Hepatocyte (in vitro differentiated cells): Measurements from ENCODE around the gene CRISPLD2.

ENCODE experiments used
- EZH2phosphoT487 ChIP-seq: fragments of 200-600 bp; sonication (generic); IDR thresholded peaks from one replicate; pipeline ENCODE4 v1.6.1; 2018; ENCODE audit warnings: antibody characterized with exemption, mild to moderate bottlenecking, low read depth, moderate library complexity; ENCODE audit not compliant: unreplicated experiment, severe bottlenecking
- TF ChIP-seq, protein P1 (sequence below): fragments of 200-600 bp; sonication (generic); IDR thresholded peaks from 2 replicates; pipeline ENCODE4 v1.5.1; 2016; ENCODE audit warnings: antibody characterized with exemption, mild to moderate bottlenecking; ENCODE audit not compliant: poor library complexity

GRCh38 chr16:84878770-84879169, 59.0 kb downstream of the CRISPLD2 start:
- TF ChIP-seq, protein P1, sequence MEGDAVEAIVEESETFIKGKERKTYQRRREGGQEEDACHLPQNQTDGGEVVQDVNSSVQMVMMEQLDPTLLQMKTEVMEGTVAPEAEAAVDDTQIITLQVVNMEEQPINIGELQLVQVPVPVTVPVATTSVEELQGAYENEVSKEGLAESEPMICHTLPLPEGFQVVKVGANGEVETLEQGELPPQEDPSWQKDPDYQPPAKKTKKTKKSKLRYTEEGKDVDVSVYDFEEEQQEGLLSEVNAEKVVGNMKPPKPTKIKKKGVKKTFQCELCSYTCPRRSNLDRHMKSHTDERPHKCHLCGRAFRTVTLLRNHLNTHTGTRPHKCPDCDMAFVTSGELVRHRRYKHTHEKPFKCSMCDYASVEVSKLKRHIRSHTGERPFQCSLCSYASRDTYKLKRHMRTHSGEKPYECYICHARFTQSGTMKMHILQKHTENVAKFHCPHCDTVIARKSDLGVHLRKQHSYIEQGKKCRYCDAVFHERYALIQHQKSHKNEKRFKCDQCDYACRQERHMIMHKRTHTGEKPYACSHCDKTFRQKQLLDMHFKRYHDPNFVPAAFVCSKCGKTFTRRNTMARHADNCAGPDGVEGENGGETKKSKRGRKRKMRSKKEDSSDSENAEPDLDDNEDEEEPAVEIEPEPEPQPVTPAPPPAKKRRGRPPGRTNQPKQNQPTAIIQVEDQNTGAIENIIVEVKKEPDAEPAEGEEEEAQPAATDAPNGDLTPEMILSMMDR, result no peak
- TF ChIP-seq EZH2phosphoT487, result no peak
